GM18505 (cell line): ENCODE results near the gene HNF4A.

Experiments
- ATAC-seq: cut with Tn5 transposase; IDR thresholded peaks from one replicate; pipeline ENCODE4 v1.9.1; 2021; ENCODE audit not compliant: unreplicated experiment
- POLR2A ChIP-seq: IDR thresholded peaks from 4 replicates; pipeline ENCODE4 v1.6.1; 2011; ENCODE audit warnings: borderline replicate concordance; ENCODE audit not compliant: insufficient read depth, insufficient read length; ENCODE audit errors: extremely low read depth

HNF4A gene

GRCh38 chr20:44357555-44358125 lies 2.1 kb downstream of the HNF4A start:
- TF ChIP-seq POLR2A = no peak
- no peak for ATAC-seq

GRCh38 chr20:44358776-44359175 lies 3.3 kb downstream of the HNF4A start:
- ATAC-seq = no peak
- TF ChIP-seq POLR2A = no peak

GRCh38 chr20:44360221-44360620 lies 4.7 kb downstream of the HNF4A start:
- ATAC-seq = no peak

GRCh38 chr20:44361021-44361420 lies 5.5 kb downstream of the HNF4A start:
- ATAC-seq = no peak

More at GRCh38 chr20:44360221-44360620, 4.7 kb downstream of the HNF4A start:
- no peak for TF ChIP-seq POLR2A

GRCh38 chr20:44362466-44362940 lies 7.0 kb downstream of the HNF4A start:
- TF ChIP-seq POLR2A = no peak
- ATAC-seq = no peak

More at GRCh38 chr20:44361021-44361420, 5.5 kb downstream of the HNF4A start:
- no peak for TF ChIP-seq POLR2A

- TF ChIP-seq POLR2A = no peak
- ATAC-seq = no peak
Measured at GRCh38 chr20:44364068-44364467, 8.6 kb downstream of the HNF4A start.

GRCh38 chr20:44364780-44365179 lies 9.3 kb downstream of the HNF4A start:
- TF ChIP-seq POLR2A = no peak
- no peak for ATAC-seq

- TF ChIP-seq POLR2A = no peak
- no peak for ATAC-seq
Measured at GRCh38 chr20:44367746-44368145, 12.2 kb downstream of the HNF4A start.

- no peak for ATAC-seq
- TF ChIP-seq POLR2A = no peak
Measured at GRCh38 chr20:44370639-44371218, 15.2 kb downstream of the HNF4A start.

- no peak for ATAC-seq
- no peak for TF ChIP-seq POLR2A
Measured at GRCh38 chr20:44382641-44383040, 27.1 kb downstream of the HNF4A start.

GRCh38 chr20:44384423-44385027 lies 29.0 kb downstream of the HNF4A start:
- TF ChIP-seq POLR2A = no peak

GRCh38 chr20:44388466-44389023 lies 33.0 kb downstream of the HNF4A start:
- no peak for TF ChIP-seq POLR2A
- ATAC-seq = peak; percentile 63

More at GRCh38 chr20:44384423-44385027, 29.0 kb downstream of the HNF4A start:
- ATAC-seq = no peak

- no peak for ATAC-seq
- no peak for TF ChIP-seq POLR2A
Measured at GRCh38 chr20:44389871-44390270, 34.4 kb downstream of the HNF4A start.

GRCh38 chr20:44390280-44390679 lies 34.8 kb downstream of the HNF4A start:
- ATAC-seq = no peak
- TF ChIP-seq POLR2A = no peak
